ENCODE measurements around the gene ARHGAP4.

The ARHGAP4 gene

DNA sequence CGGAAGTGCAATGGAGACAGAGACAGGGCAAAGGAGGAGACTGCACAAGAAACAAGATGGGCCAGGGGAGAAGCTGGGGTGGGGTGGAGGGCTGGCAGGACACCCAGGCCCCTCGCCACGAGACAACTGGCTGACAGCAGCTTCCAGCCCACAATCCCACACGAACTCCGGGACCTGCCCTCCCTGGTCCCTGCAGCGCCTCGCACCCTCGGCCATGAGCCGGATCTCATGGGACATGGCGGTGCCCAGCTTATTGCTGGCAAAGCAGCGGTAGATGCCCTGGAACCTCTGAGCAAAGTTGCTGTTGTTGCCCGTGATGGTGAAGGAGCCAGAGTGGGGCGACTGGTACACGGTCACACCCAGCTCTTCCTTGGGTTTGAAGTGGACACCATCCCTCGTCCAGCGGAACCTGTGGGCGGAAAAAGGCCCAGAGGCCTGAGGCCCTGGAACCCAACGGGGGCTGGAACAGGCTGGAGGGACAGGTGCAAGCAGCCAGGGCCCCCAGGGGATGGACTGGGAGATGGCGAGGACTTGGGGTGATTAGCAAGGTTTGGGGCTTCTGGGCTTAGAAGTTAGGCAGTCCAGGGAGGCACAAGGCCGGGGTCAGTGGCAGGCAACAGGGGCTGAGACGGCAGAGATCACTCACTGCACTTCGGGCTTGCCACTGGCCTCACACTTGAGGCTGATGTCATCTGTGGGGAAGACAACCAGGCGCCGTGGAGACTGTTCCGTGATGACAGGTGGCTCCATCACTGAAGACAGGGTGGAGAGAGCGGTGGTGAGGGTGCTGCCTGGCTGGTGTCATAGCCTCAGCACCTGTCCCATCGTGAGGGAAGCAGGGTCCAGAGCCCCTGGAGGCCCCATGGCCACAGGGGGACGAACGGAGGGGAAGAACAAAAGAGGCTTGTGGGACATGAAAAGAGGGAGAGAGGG is 53.9 kb downstream of the ARHGAP4 start:
- no peak for TF ChIP-seq CTCF (IDR thresholded peaks at IDR 0.05)
- TF ChIP-seq ZFX (IDR thresholded peaks at IDR 0.05; ENCODE audit: borderline replicate concordance), result no peak
- no peak overlapping the region for H3K27ac ChIP-seq

GRCh38 chrX:153871451-153871850 is 54.6 kb downstream of the ARHGAP4 start:
- TF ChIP-seq ZFX (IDR thresholded peaks at IDR 0.05; ENCODE audit: borderline replicate concordance) (no peak), CTCF (IDR thresholded peaks at IDR 0.05) (no peak)
- no peak overlapping the region for H3K27ac ChIP-seq

GRCh38 chrX:153870791-153871360 is 55.2 kb downstream of the ARHGAP4 start:
- H3K27ac ChIP-seq, result no peak overlapping the region
- TF ChIP-seq ZFX (IDR thresholded peaks at IDR 0.05; ENCODE audit: borderline replicate concordance) (no peak), CTCF (IDR thresholded peaks at IDR 0.05) (no peak)

DNA sequence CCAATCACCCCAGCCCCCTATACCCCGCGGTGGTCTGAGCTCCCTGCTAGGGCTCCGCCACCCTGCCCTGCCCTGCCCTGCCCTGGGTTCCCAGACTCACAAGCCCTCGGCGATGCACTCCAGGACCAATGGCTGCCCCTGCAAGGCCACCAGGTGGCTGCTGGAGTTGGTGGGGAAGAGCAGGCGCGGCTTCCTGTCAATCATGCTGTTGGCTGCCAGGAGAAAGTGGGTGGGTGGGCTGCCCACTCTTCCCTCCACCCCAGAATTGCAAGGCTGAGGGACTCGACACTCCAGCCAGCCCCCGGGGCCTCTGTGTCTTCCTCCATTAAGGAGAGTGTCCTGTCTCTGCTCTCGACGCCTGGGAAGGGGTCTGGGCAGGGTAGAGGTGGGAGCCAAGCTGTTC is 55.8 kb downstream of the ARHGAP4 start:
- H3K27ac ChIP-seq, result no peak overlapping the region
- TF ChIP-seq CTCF (IDR thresholded peaks at IDR 0.05), result no peak
- no peak for TF ChIP-seq ZFX (IDR thresholded peaks at IDR 0.05; ENCODE audit: borderline replicate concordance)

GRCh38 chrX:153869473-153870287 is 56.4 kb downstream of the ARHGAP4 start:
- H3K27ac ChIP-seq, result no peak overlapping the region
- no peak for TF ChIP-seq ZFX (IDR thresholded peaks at IDR 0.05; ENCODE audit: borderline replicate concordance)
- no peak for TF ChIP-seq CTCF (IDR thresholded peaks at IDR 0.05)

DNA sequence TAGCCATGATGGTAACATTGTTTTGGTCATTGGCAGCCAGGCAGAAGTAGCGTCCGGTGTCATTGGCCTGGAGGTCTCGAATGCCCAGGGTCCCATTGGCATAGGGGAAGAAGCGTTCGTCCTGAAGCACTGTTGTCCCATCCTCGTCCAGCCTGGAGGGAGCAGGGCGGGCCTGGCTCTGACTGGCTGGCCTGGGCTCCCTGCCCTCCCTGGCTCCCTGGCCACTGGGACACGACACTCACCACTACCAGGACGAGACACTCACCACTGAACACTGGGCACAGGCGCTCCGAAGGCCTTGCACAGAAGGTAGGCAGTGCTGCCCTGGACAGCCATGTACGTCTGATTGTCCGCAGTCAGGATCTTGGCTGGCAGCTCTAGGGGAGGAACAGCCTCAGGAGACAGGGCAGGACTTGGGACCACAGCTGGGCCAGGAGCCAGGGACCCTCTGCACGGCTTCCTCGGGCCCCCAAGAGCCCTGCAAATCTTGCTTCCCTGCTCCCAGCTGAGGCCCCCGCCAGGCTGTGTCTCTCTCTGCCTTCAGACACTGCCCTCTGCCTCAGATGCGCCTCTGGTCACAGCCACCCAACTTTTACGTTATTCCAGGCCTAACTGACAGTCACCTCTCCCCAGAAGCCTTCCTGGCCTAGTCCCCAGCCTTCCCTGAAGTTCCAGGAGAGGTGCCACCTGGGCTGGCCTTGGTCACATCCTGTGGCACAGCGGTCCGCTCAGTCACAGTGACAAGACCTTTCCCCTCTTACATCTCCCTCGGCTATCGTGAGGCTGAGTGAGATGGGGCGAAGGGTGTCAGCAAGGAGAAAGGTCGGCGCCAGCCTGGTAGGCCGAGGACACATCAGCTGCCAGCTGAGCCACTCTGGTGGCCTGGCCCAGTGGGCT is 57.2 kb downstream of the ARHGAP4 start:
- H3K27ac ChIP-seq, result no peak overlapping the region

More for the DNA sequence above, 57.2 kb downstream of the ARHGAP4 start:
- TF ChIP-seq CTCF (IDR thresholded peaks at IDR 0.05) (no peak), ZFX (IDR thresholded peaks at IDR 0.05; ENCODE audit: borderline replicate concordance) (no peak)
